ENCODE data around the gene SLC30A5.

DNA sequence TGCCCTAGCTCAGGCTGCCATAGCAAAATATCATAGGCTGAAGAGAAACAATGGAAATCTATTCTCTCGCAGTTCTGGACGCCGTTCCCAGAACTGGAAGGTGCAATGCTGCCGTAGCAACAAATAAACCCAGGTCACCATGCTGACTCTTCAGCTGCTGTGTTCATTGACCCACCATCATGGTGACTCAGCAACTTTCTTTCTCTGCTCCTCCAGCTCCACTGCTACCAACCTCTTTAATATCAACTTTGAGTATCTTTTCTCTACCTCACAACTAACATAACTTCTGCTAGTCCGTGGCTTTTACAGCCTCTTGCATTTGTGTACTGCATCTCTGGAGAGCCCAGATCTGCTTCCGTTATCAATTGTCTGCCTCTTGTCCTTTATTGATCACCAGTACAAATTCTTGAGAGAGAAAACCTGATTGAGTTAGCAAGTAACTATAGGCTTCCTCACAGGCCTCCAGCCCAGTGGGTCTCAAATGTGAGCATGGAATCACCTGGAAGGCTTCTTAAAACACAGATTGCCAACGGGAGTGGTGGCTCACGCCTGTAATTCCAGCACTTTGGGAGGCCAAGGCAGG, 47.3 kb upstream of the SLC30A5 start:
- no peak for TF ChIP-seq EP300 (IDR thresholded peaks at IDR 0.05; ENCODE audit: borderline replicate concordance in 1 of 2, control insufficient read depth in 1 of 2, low read depth in 2 of 2, low read length in 2 of 2)
- no peak for TF ChIP-seq HCFC1 (IDR thresholded peaks at IDR 0.05; ENCODE audit: low read length)
- no peak for TF ChIP-seq POLR2A (IDR thresholded peaks at IDR 0.05; ENCODE audit: low read depth, low read length)
- TF ChIP-seq POLR2AphosphoS5 (IDR thresholded peaks at IDR 0.05; ENCODE audit: low read length): no peak
- TF ChIP-seq, protein P1, sequence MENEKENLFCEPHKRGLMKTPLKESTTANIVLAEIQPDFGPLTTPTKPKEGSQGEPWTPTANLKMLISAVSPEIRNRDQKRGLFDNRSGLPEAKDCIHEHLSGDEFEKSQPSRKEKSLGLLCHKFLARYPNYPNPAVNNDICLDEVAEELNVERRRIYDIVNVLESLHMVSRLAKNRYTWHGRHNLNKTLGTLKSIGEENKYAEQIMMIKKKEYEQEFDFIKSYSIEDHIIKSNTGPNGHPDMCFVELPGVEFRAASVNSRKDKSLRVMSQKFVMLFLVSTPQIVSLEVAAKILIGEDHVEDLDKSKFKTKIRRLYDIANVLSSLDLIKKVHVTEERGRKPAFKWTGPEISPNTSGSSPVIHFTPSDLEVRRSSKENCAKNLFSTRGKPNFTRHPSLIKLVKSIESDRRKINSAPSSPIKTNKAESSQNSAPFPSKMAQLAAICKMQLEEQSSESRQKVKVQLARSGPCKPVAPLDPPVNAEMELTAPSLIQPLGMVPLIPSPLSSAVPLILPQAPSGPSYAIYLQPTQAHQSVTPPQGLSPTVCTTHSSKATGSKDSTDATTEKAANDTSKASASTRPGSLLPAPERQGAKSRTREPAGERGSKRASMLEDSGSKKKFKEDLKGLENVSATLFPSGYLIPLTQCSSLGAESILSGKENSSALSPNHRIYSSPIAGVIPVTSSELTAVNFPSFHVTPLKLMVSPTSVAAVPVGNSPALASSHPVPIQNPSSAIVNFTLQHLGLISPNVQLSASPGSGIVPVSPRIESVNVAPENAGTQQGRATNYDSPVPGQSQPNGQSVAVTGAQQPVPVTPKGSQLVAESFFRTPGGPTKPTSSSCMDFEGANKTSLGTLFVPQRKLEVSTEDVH (IDR thresholded peaks at IDR 0.05; ENCODE audit: low read depth, partially characterized antibody): no peak
- no peak for TF ChIP-seq SREBF1 (IDR thresholded peaks at IDR 0.05; ENCODE audit: low read length)
- no peak for TF ChIP-seq NR2C2 (IDR thresholded peaks at IDR 0.05; ENCODE audit: borderline replicate concordance, control insufficient read depth, insufficient read length, low read depth)
- TF ChIP-seq, protein P2, sequence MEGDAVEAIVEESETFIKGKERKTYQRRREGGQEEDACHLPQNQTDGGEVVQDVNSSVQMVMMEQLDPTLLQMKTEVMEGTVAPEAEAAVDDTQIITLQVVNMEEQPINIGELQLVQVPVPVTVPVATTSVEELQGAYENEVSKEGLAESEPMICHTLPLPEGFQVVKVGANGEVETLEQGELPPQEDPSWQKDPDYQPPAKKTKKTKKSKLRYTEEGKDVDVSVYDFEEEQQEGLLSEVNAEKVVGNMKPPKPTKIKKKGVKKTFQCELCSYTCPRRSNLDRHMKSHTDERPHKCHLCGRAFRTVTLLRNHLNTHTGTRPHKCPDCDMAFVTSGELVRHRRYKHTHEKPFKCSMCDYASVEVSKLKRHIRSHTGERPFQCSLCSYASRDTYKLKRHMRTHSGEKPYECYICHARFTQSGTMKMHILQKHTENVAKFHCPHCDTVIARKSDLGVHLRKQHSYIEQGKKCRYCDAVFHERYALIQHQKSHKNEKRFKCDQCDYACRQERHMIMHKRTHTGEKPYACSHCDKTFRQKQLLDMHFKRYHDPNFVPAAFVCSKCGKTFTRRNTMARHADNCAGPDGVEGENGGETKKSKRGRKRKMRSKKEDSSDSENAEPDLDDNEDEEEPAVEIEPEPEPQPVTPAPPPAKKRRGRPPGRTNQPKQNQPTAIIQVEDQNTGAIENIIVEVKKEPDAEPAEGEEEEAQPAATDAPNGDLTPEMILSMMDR (IDR thresholded peaks at IDR 0.05 in 2 of 3, conservative IDR thresholded peaks at IDR 0.05 in 1 of 3; ENCODE audit: control insufficient read depth in 2 of 3, extremely low read depth in 1 of 3, insufficient read depth in 1 of 3, low read depth in 3 of 3, low read length in 3 of 3): no peak

Measured in GM12878 (cell line).